ENCODE measurements around the gene TNC.

- TF ChIP-seq CTCF (IDR thresholded peaks at IDR 0.05), result no peak
- no peak for TF ChIP-seq POLR2A (IDR thresholded peaks at IDR 0.05)
- TF ChIP-seq POLR2AphosphoS5 (IDR thresholded peaks at IDR 0.05; ENCODE audit: insufficient read depth in 1 of 2, low read depth in 1 of 2), result no peak
These were observed 144.7 kb downstream of the TNC start for GRCh38 chr9:114973216-114973615.

All from vagina (tissue), 2 donors.